Activated naive CD4-positive, alpha-beta T cell treated with anti-CD3 and anti-CD28 coated beads, Interleukin-2, amount 50 U/mL, for 72 hours (primary cell): ENCODE results near the gene ANKRD65. TPM values are rescaled to one million over a fixed set of nuclear protein-coding genes. Genes with fewer than 3 reads are reported as not detected.
"Not testable (repeated sequence)": the region's sequence is repeated elsewhere in the genome, so short reads cannot be mapped to it uniquely, and the experiment has no call there.

Source experiments
- ATAC-seq, 2 donors: fragments of 150-1000 bp; cut with Tn5 transposase; 2 replicates each; pipeline ENCODE4 v1.10.0; 2021; ENCODE audit warnings: mild to moderate bottlenecking in 2 of 2, moderate library complexity in 2 of 2
- DNase-seq, 2 donors: peaks; one replicate each; pipeline ENCODE4 v3.0.0; 2021 to 2022; ENCODE audit warnings: low spot score in 2 of 2
- H3K27ac Mint-ChIP-seq, 2 donors: one replicate each; pipeline ENCODE4 v1.8.0; 2022; ENCODE audit warnings: mild to moderate bottlenecking in 2 of 2, mixed read lengths in 2 of 2
- H3K36me3 Mint-ChIP-seq, 2 donors: one replicate each; pipeline ENCODE4 v1.8.0; 2022; ENCODE audit warnings: mixed read lengths in 2 of 2
- H3K9me3 Mint-ChIP-seq, 2 donors: one replicate each; pipeline ENCODE4 v1.8.0; 2022; ENCODE audit warnings: mixed read lengths in 2 of 2
- total RNA-seq, 2 donors: library from RNA; stranded (reverse); gene quantifications; one replicate each; pipeline ENCODE4 v1.2.3, GENCODE V29; 2022

Gene ANKRD65
- under 1 TPM in 1 of 2 donors, not detected in 1; 0.29 TPM for total RNA-seq

GRCh38 chr1:1421147-1421906 lies at the start of gene ANKRD65:
ANKRD65 (minus strand) TSS chr1:1421276; CDS start chr1:1421005, 271 bp downstream.
- H3K9me3 Mint-ChIP-seq: no peaks in the 10 kb centered on the region
- ATAC-seq (no peak), DNase-seq (no peak)
- H3K27ac Mint-ChIP-seq: no peak within 1 kb of the TSS
- no peaks in the 10 kb centered on the region for H3K36me3 Mint-ChIP-seq

GRCh38 chr1:1468196-1468985 lies 47.3 kb upstream of the ANKRD65 start:
- ATAC-seq, H3K9me3 Mint-ChIP-seq, H3K27ac Mint-ChIP-seq, H3K36me3 Mint-ChIP-seq, DNase-seq: not testable (repeated sequence)

GRCh38 chr1:1463312-1463711 lies 42.2 kb upstream of the ANKRD65 start:
- ATAC-seq (no peak), DNase-seq (no peak)
- no peaks in the 10 kb centered on the region for H3K36me3 Mint-ChIP-seq
- H3K9me3 Mint-ChIP-seq: no peaks in the 10 kb centered on the region
- H3K27ac Mint-ChIP-seq: peak overlapping the region in 1 of 2 donors; percentile 80

GRCh38 chr1:1462318-1462966 lies 41.4 kb upstream of the ANKRD65 start:
- Mint-ChIP-seq H3K36me3 (no peaks in the 10 kb centered on the region), H3K27ac (peak overlapping the region in 1 of 2 donors; percentile 80), H3K9me3 (no peaks in the 10 kb centered on the region)
- ATAC-seq (peak in 1 of 2 donors; percentile 88), DNase-seq (no peak)

- DNase-seq: no peak
- no peak for ATAC-seq
- peak overlapping the region in 1 of 2 donors; percentile 80 for H3K27ac Mint-ChIP-seq
Observed at GRCh38 chr1:1461721-1462317, 40.7 kb upstream of the ANKRD65 start.

GRCh38 chr1:1460540-1461130 lies 39.6 kb upstream of the ANKRD65 start:
- ATAC-seq (no peak), DNase-seq (no peak)
- H3K36me3 Mint-ChIP-seq: no peaks in the 10 kb centered on the region
- no peaks in the 10 kb centered on the region for H3K9me3 Mint-ChIP-seq
- H3K27ac Mint-ChIP-seq: no peak overlapping the region

More at GRCh38 chr1:1461721-1462317, 40.7 kb upstream of the ANKRD65 start:
- H3K9me3 Mint-ChIP-seq: no peaks in the 10 kb centered on the region
- H3K36me3 Mint-ChIP-seq: no peaks in the 10 kb centered on the region

GRCh38 chr1:1459711-1460110 lies 38.6 kb upstream of the ANKRD65 start:
- not testable (repeated sequence) for H3K36me3 Mint-ChIP-seq, DNase-seq, ATAC-seq, H3K27ac Mint-ChIP-seq, H3K9me3 Mint-ChIP-seq

GRCh38 chr1:1459156-1459555 lies 38.1 kb upstream of the ANKRD65 start:
- H3K27ac Mint-ChIP-seq, ATAC-seq, DNase-seq, H3K9me3 Mint-ChIP-seq, H3K36me3 Mint-ChIP-seq: not testable (repeated sequence)

GRCh38 chr1:1456683-1457255 lies 35.7 kb upstream of the ANKRD65 start:
- ATAC-seq, H3K27ac Mint-ChIP-seq, H3K9me3 Mint-ChIP-seq: not testable (repeated sequence)

GRCh38 chr1:1455934-1456333 lies 34.9 kb upstream of the ANKRD65 start:
- ATAC-seq, DNase-seq, H3K36me3 Mint-ChIP-seq, H3K9me3 Mint-ChIP-seq, H3K27ac Mint-ChIP-seq: not testable (repeated sequence)

More at GRCh38 chr1:1456683-1457255, 35.7 kb upstream of the ANKRD65 start:
- H3K36me3 Mint-ChIP-seq, DNase-seq: not testable (repeated sequence)

GRCh38 chr1:1455366-1455884 lies 34.3 kb upstream of the ANKRD65 start:
- Mint-ChIP-seq H3K9me3 (no peaks in the 10 kb centered on the region), H3K27ac (no peak overlapping the region), H3K36me3 (no peaks in the 10 kb centered on the region)
- ATAC-seq (no peak), DNase-seq (no peak)

- not testable (repeated sequence) for ATAC-seq, DNase-seq, H3K9me3 Mint-ChIP-seq, H3K27ac Mint-ChIP-seq, H3K36me3 Mint-ChIP-seq
Observed at GRCh38 chr1:1454286-1455056, 33.4 kb upstream of the ANKRD65 start.

GRCh38 chr1:1452882-1453281 lies 31.8 kb upstream of the ANKRD65 start:
- Mint-ChIP-seq H3K9me3 (no peaks in the 10 kb centered on the region), H3K27ac (no peak overlapping the region), H3K36me3 (no peaks in the 10 kb centered on the region)
- no peak for DNase-seq
- no peak for ATAC-seq

GRCh38 chr1:1452365-1452739 lies 31.3 kb upstream of the ANKRD65 start:
- ATAC-seq, DNase-seq, H3K27ac Mint-ChIP-seq, H3K36me3 Mint-ChIP-seq, H3K9me3 Mint-ChIP-seq: not testable (repeated sequence)

GRCh38 chr1:1451696-1452364 lies 30.8 kb upstream of the ANKRD65 start:
- Mint-ChIP-seq H3K9me3 (no peaks in the 10 kb centered on the region), H3K36me3 (no peaks in the 10 kb centered on the region), H3K27ac (no peak overlapping the region)
- DNase-seq: no peak
- ATAC-seq: no peak
